ENCODE results near the gene GTF2F2.

DNA sequence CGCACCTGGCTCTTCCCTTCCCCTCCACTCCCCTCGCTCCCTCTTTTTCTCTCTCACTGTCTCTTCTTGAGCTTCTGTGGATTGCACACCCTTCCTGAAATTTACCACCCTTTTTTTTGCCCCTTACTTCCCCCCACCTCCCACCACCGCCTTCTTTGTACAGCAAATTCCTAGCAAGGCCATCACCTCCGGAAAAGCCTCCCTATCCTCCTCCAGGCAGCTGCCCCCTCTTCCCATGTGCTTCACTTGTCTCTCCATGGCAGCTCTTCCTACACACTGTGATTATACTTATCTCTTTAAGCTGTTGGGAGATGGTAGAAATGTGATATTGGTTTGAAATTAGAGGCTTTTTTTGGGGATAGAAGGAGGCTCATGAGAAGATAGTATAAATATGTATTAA, 108.9 kb downstream of the GTF2F2 start:
- TF ChIP-seq, protein P1, sequence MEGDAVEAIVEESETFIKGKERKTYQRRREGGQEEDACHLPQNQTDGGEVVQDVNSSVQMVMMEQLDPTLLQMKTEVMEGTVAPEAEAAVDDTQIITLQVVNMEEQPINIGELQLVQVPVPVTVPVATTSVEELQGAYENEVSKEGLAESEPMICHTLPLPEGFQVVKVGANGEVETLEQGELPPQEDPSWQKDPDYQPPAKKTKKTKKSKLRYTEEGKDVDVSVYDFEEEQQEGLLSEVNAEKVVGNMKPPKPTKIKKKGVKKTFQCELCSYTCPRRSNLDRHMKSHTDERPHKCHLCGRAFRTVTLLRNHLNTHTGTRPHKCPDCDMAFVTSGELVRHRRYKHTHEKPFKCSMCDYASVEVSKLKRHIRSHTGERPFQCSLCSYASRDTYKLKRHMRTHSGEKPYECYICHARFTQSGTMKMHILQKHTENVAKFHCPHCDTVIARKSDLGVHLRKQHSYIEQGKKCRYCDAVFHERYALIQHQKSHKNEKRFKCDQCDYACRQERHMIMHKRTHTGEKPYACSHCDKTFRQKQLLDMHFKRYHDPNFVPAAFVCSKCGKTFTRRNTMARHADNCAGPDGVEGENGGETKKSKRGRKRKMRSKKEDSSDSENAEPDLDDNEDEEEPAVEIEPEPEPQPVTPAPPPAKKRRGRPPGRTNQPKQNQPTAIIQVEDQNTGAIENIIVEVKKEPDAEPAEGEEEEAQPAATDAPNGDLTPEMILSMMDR (conservative IDR thresholded peaks at IDR 0.05; ENCODE audit: low read length): no peak
- no peak for TF ChIP-seq EZH2phosphoT487 (IDR thresholded peaks at IDR 0.05; ENCODE audit: borderline replicate concordance, low read depth, low read length)
